ENCODE results near the gene CTNNBL1. TPM values are rescaled to one million over a fixed set of nuclear protein-coding genes. Genes with fewer than 3 reads are reported as not detected.
"Not testable (repeated sequence)": the region's sequence is repeated elsewhere in the genome, so short reads cannot be mapped to it uniquely, and the experiment has no call there.

Gene CTNNBL1
- total and polyA plus RNA-seq, 12 donors: 5.5 to 75.5 (median 37.7) TPM

GRCh38 chr20:37700301-37700700, 6.5 kb downstream of the CTNNBL1 start:
- Histone ChIP-seq H3K4me1 (replicated peaks in 1 of 2) (peaks cover 0 to 13% of the 10 kb centered on the region in 2 donors), H3K4me3 (no peak overlapping the region), H3K27ac (no peak overlapping the region), H3K36me3 (replicated peaks in 1 of 2) (no peaks in the 10 kb centered on the region), H3K27me3 (no peaks in the 10 kb centered on the region), H3K9me3 (replicated peaks in 1 of 3) (no peaks in the 10 kb centered on the region)
- no peak for TF ChIP-seq CTCF (IDR thresholded peaks at IDR 0.05)
- no peak for TF ChIP-seq POLR2A (IDR thresholded peaks at IDR 0.05)
- 90 to 96% (median 95%) methylated on average over 4 of the region's 4 CpGs for WGBS, 4 donors
- DNase-seq: no peak
- intact Hi-C loops (cut with DNase I): no loop called here

GRCh38 chr20:37701676-37702075, 7.8 kb downstream of the CTNNBL1 start:
- DNase-seq; H3K9me3 ChIP-seq (replicated peaks in 1 of 3); H3K27me3 ChIP-seq; H3K4me3 ChIP-seq; H3K36me3 ChIP-seq (replicated peaks in 1 of 2); intact Hi-C loops (cut with DNase I); H3K27ac ChIP-seq: not testable (repeated sequence)
- peaks cover 0 to 10% of the 10 kb centered on the region in 2 donors for H3K4me1 ChIP-seq (replicated peaks in 1 of 2)
- 80 to 89% (median 84%) methylated on average over 17 of the region's 17 CpGs for WGBS, 4 donors

- WGBS, 4 donors: 75 to 96% (median 80%) methylated on average over 1 of the region's 1 CpG
- Histone ChIP-seq H3K9me3 (replicated peaks in 1 of 3) (no peaks in the 10 kb centered on the region), H3K27ac (no peak overlapping the region), H3K27me3 (no peaks in the 10 kb centered on the region), H3K4me3 (no peak overlapping the region), H3K36me3 (replicated peaks in 1 of 2) (no peaks in the 10 kb centered on the region), H3K4me1 (replicated peaks in 1 of 2) (peaks cover 0 to 10% of the 10 kb centered on the region in 2 donors)
- TF ChIP-seq CTCF (IDR thresholded peaks at IDR 0.05): no peak
- TF ChIP-seq POLR2A (IDR thresholded peaks at IDR 0.05): no peak
- DNase-seq: no peak
- intact Hi-C loops (cut with DNase I): no loop called here
These were observed 8.7 kb downstream of the CTNNBL1 start for GRCh38 chr20:37702403-37703034.

GRCh38 chr20:37703035-37703845, 9.4 kb downstream of the CTNNBL1 start:
- 77 to 80% (median 79%) methylated on average over 6 of the region's 6 CpGs for WGBS, 4 donors
- DNase-seq: no peak
- no peaks in the 10 kb centered on the region for H3K36me3 ChIP-seq (replicated peaks in 1 of 2)
- intact Hi-C loops (cut with DNase I): no loop called here
- no peak overlapping the region for H3K4me3 ChIP-seq
- H3K4me1 ChIP-seq (replicated peaks in 1 of 2): peaks cover 0 to 10% of the 10 kb centered on the region in 2 donors
- no peaks in the 10 kb centered on the region for H3K9me3 ChIP-seq (replicated peaks in 1 of 3)
- H3K27me3 ChIP-seq: no peaks in the 10 kb centered on the region
- no peak for TF ChIP-seq POLR2A (IDR thresholded peaks at IDR 0.05)
- TF ChIP-seq CTCF (IDR thresholded peaks at IDR 0.05): no peak
- H3K27ac ChIP-seq: no peak overlapping the region
